IPS DF 19.7 (cell line): ENCODE results near the gene C1orf116.

ENCODE experiments used
- DNase-seq: peaks from one replicate; pipeline ENCODE4 v3.0.0-alpha.2; 2013; ENCODE audit warnings: low read depth, low spot score

The C1orf116 gene

GRCh38 chr1:207035877-207036551 lies 3.5 kb upstream of the C1orf116 start:
- no peak for DNase-seq

GRCh38 chr1:207034998-207035397 lies 2.4 kb upstream of the C1orf116 start:
- DNase-seq, result no peak

- DNase-seq, result no peak
Observed at GRCh38 chr1:207034208-207034607, 1.7 kb upstream of the C1orf116 start.

- DNase-seq, result no peak
Observed at GRCh38 chr1:207033302-207033701, 746 bp upstream of the C1orf116 start.

- no peak for DNase-seq
Observed at GRCh38 chr1:207031632-207032264, 808 bp downstream of the C1orf116 start.

- no peak for DNase-seq
Observed at GRCh38 chr1:207031016-207031415, 1.5 kb downstream of the C1orf116 start.

GRCh38 chr1:207030522-207031009 lies 2.0 kb downstream of the C1orf116 start:
- DNase-seq, result no peak

GRCh38 chr1:207029701-207030521 lies 2.6 kb downstream of the C1orf116 start:
- DNase-seq, result no peak

GRCh38 chr1:207028884-207029650 lies 3.5 kb downstream of the C1orf116 start:
- no peak for DNase-seq

- no peak for DNase-seq
Observed at GRCh38 chr1:207027921-207028320, 4.6 kb downstream of the C1orf116 start.

- DNase-seq, result no peak
Observed at GRCh38 chr1:207027206-207027777, 5.3 kb downstream of the C1orf116 start.

- no peak for DNase-seq
Observed at GRCh38 chr1:207026104-207026534, 6.4 kb downstream of the C1orf116 start.

- DNase-seq, result no peak
Observed at GRCh38 chr1:207025146-207025880, 7.2 kb downstream of the C1orf116 start.

GRCh38 chr1:207024202-207025145 lies 8.1 kb downstream of the C1orf116 start:
- DNase-seq, result no peak

- no peak for DNase-seq
Observed at GRCh38 chr1:207022996-207023679, 9.4 kb downstream of the C1orf116 start.

GRCh38 chr1:207021876-207022596 lies 10.5 kb downstream of the C1orf116 start:
- no peak for DNase-seq

GRCh38 chr1:207021139-207021861 lies 11.3 kb downstream of the C1orf116 start:
- no peak for DNase-seq
